ENCODE results near the gene VSTM4. TPM values are rescaled to one million over a fixed set of nuclear protein-coding genes. Genes with fewer than 3 reads are reported as not detected.

Gene VSTM4
- total RNA-seq, 4 donors from 2014 or later: 4.0 to 6.0 (median 4.6) TPM

- peaks cover 47% of the 10 kb centered on the region for H3K4me1 ChIP-seq
- no peak overlapping the region for H3K27ac ChIP-seq
- DNase-seq (ENCODE audit: low spot score in 2 of 2): no peak
Observed at GRCh38 chr10:49110684-49111319, 4.5 kb downstream of the VSTM4 start.

GRCh38 chr10:49109669-49110340 lies 5.5 kb downstream of the VSTM4 start:
- Histone ChIP-seq H3K27ac (no peak overlapping the region), H3K9me3 (no peaks in the 10 kb centered on the region), H3K36me3 (no peaks in the 10 kb centered on the region), H3K4me3 (no peak overlapping the region), H3K4me1 (peaks cover 47% of the 10 kb centered on the region), H3K27me3 (no peaks in the 10 kb centered on the region)
- WGBS: 39% methylated on average over 8 of the region's 9 CpGs
- TF ChIP-seq POLR2AphosphoS5 (IDR thresholded peaks at IDR 0.05) (no peak), POLR2A (IDR thresholded peaks at IDR 0.05) (no peak), CTCF (IDR thresholded peaks at IDR 0.05) (no peak), EP300 (IDR thresholded peaks at IDR 0.05) (no peak)
- DNase-seq (ENCODE audit: low spot score in 2 of 2): no peak

More at GRCh38 chr10:49110684-49111319, 4.5 kb downstream of the VSTM4 start:
- H3K36me3 ChIP-seq: no peaks in the 10 kb centered on the region
- TF ChIP-seq POLR2A (IDR thresholded peaks at IDR 0.05) (no peak), CTCF (IDR thresholded peaks at IDR 0.05) (no peak), EP300 (IDR thresholded peaks at IDR 0.05) (no peak), POLR2AphosphoS5 (IDR thresholded peaks at IDR 0.05) (no peak)
- WGBS: 92% methylated on average over 4 of the region's 4 CpGs
- H3K9me3 ChIP-seq: no peaks in the 10 kb centered on the region
- no peak overlapping the region for H3K4me3 ChIP-seq
- no peaks in the 10 kb centered on the region for H3K27me3 ChIP-seq

GRCh38 chr10:49108656-49109055 lies 6.7 kb downstream of the VSTM4 start:
- H3K4me3 ChIP-seq: no peak overlapping the region
- no peak overlapping the region for H3K27ac ChIP-seq
- DNase-seq (ENCODE audit: low spot score in 2 of 2): no peak
- H3K4me1 ChIP-seq: peaks cover 40% of the 10 kb centered on the region
- 95% methylated on average over 3 of the region's 7 CpGs for WGBS
- H3K9me3 ChIP-seq: no peaks in the 10 kb centered on the region
- H3K36me3 ChIP-seq: no peaks in the 10 kb centered on the region
- no peaks in the 10 kb centered on the region for H3K27me3 ChIP-seq
- no peak for TF ChIP-seq POLR2AphosphoS5 (IDR thresholded peaks at IDR 0.05)
- TF ChIP-seq POLR2A (IDR thresholded peaks at IDR 0.05): no peak
- TF ChIP-seq EP300 (IDR thresholded peaks at IDR 0.05): no peak
- no peak for TF ChIP-seq CTCF (IDR thresholded peaks at IDR 0.05)

GRCh38 chr10:49107887-49108267 lies 7.4 kb downstream of the VSTM4 start:
- no peaks in the 10 kb centered on the region for H3K9me3 ChIP-seq
- 98% methylated on average over 7 of the region's 8 CpGs for WGBS
- H3K4me1 ChIP-seq: peaks cover 35% of the 10 kb centered on the region
- no peak for DNase-seq (ENCODE audit: low spot score in 2 of 2)
- H3K27me3 ChIP-seq: no peaks in the 10 kb centered on the region
- H3K27ac ChIP-seq: no peak overlapping the region
- H3K4me3 ChIP-seq: no peak overlapping the region
- TF ChIP-seq CTCF (IDR thresholded peaks at IDR 0.05) (no peak), POLR2AphosphoS5 (IDR thresholded peaks at IDR 0.05) (no peak), EP300 (IDR thresholded peaks at IDR 0.05) (no peak), POLR2A (IDR thresholded peaks at IDR 0.05) (no peak)
- no peaks in the 10 kb centered on the region for H3K36me3 ChIP-seq

GRCh38 chr10:49107111-49107886 lies 8.0 kb downstream of the VSTM4 start:
- Histone ChIP-seq H3K27me3 (no peaks in the 10 kb centered on the region), H3K4me1 (peaks cover 29% of the 10 kb centered on the region), H3K27ac (no peak overlapping the region), H3K36me3 (no peaks in the 10 kb centered on the region), H3K9me3 (no peaks in the 10 kb centered on the region), H3K4me3 (no peak overlapping the region)
- TF ChIP-seq POLR2A (IDR thresholded peaks at IDR 0.05): no peak
- TF ChIP-seq EP300 (IDR thresholded peaks at IDR 0.05): no peak
- TF ChIP-seq POLR2AphosphoS5 (IDR thresholded peaks at IDR 0.05): no peak
- TF ChIP-seq CTCF (IDR thresholded peaks at IDR 0.05): no peak
- WGBS: 96% methylated on average over 11 of the region's 17 CpGs
- DNase-seq (ENCODE audit: low spot score in 2 of 2): no peak

Measured in suprapubic skin (tissue), 4 donors.